Osteocyte (in vitro differentiated cells): ENCODE data around the gene IGSF9. TPM values are rescaled to one million over a fixed set of nuclear protein-coding genes. Genes with fewer than 3 reads are reported as not detected.

ENCODE experiments used
- DNase-seq: peaks from one replicate; pipeline ENCODE4 v3.0.0; 2021; ENCODE audit warnings: mixed read lengths; ENCODE audit not compliant: unreplicated experiment; ENCODE audit errors: extremely low spot score
- H3K27ac Mint-ChIP-seq: one replicate; pipeline ENCODE4 v1.8.0; 2021; ENCODE audit warnings: mild to moderate bottlenecking, mixed read lengths; ENCODE audit not compliant: unreplicated experiment
- H3K27me3 Mint-ChIP-seq: one replicate; pipeline ENCODE4 v1.8.0; 2021; ENCODE audit warnings: mixed read lengths; ENCODE audit not compliant: unreplicated experiment
- H3K36me3 Mint-ChIP-seq: one replicate; pipeline ENCODE4 v1.8.0; 2021; ENCODE audit warnings: mixed read lengths; ENCODE audit not compliant: unreplicated experiment
- H3K4me1 Mint-ChIP-seq: one replicate; pipeline ENCODE4 v1.8.0; 2021; ENCODE audit warnings: mixed read lengths; ENCODE audit not compliant: unreplicated experiment
- H3K4me3 Mint-ChIP-seq: one replicate; pipeline ENCODE4 v1.8.0; 2021; ENCODE audit warnings: mild to moderate bottlenecking, moderate library complexity, mixed read lengths; ENCODE audit not compliant: unreplicated experiment
- H3K9me3 Mint-ChIP-seq: one replicate; pipeline ENCODE4 v1.8.0; 2021; ENCODE audit warnings: mixed read lengths; ENCODE audit not compliant: unreplicated experiment
- total RNA-seq: library from RNA; stranded (reverse); gene quantifications from 2 replicates; pipeline ENCODE4 v1.2.1, GENCODE V29; 2021
- TF ChIP-seq, protein P1 (sequence below): fragments of 200-600 bp; sonication (generic); IDR thresholded peaks from 2 replicates; pipeline ENCODE4 v1.5.0; 2021; ENCODE audit warnings: antibody characterized with exemption, mild to moderate bottlenecking, moderate library complexity

IGSF9 gene
- total RNA-seq, 1 donor from 2014 or later, result not detected

DNA sequence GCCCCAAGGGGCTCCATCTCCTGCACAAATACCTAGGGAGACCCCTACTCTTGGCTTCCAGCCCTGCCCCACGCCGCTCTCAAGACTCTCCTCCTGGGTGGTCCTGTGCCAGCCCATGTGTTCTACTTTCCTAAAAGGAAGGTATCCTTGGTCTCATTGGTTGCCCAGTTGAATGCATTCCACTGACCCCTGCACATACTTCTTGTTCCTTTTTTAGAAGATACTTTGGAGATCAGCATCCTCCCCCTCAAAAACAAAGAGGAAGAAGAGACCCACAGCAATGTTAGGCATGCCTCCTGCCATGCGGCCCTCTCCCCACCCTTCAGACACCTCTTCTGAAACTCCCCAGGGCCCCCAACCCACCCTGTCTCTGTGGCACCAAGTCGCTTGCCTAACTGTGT, 4.6 kb upstream of the IGSF9 start:
- H3K27me3 Mint-ChIP-seq, result peaks cover 47% of the 10 kb centered on the region
- peaks cover 10% of the 10 kb centered on the region for H3K4me1 Mint-ChIP-seq
- H3K9me3 Mint-ChIP-seq, result no peaks in the 10 kb centered on the region
- no peak for DNase-seq
- H3K36me3 Mint-ChIP-seq, result no peaks in the 10 kb centered on the region
- TF ChIP-seq, protein P1, sequence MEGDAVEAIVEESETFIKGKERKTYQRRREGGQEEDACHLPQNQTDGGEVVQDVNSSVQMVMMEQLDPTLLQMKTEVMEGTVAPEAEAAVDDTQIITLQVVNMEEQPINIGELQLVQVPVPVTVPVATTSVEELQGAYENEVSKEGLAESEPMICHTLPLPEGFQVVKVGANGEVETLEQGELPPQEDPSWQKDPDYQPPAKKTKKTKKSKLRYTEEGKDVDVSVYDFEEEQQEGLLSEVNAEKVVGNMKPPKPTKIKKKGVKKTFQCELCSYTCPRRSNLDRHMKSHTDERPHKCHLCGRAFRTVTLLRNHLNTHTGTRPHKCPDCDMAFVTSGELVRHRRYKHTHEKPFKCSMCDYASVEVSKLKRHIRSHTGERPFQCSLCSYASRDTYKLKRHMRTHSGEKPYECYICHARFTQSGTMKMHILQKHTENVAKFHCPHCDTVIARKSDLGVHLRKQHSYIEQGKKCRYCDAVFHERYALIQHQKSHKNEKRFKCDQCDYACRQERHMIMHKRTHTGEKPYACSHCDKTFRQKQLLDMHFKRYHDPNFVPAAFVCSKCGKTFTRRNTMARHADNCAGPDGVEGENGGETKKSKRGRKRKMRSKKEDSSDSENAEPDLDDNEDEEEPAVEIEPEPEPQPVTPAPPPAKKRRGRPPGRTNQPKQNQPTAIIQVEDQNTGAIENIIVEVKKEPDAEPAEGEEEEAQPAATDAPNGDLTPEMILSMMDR, result no peak
- H3K27ac Mint-ChIP-seq, result no peak overlapping the region
- H3K4me3 Mint-ChIP-seq, result no peak overlapping the region

DNA sequence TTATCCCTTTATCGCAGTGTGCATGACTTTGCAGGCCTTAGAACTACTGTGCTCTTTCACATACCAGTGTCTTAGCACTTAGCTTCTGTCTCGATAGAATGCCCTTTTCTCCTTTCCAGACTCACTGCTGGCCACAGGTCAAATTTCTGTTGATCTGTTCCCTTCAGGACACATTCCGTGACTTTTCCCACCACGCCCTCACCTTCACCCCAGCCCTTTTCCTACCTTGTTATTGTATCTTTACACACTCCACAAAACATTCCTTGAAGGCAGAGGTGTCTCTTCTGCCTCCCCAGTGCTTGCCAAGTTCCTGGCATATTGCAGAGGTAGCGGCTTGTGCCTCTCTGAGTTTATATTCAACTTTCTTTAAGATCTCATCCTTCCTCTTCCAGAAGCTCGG, 3.7 kb upstream of the IGSF9 start:
- Mint-ChIP-seq H3K9me3 (no peaks in the 10 kb centered on the region), H3K4me1 (peaks cover 12% of the 10 kb centered on the region), H3K27ac (no peak overlapping the region), H3K4me3 (no peak overlapping the region), H3K27me3 (peaks cover 51% of the 10 kb centered on the region), H3K36me3 (no peaks in the 10 kb centered on the region)
- TF ChIP-seq, protein P1, result no peak
- no peak for DNase-seq

- Mint-ChIP-seq H3K9me3 (no peaks in the 10 kb centered on the region), H3K27ac (no peak overlapping the region), H3K36me3 (no peaks in the 10 kb centered on the region), H3K4me1 (peaks cover 12% of the 10 kb centered on the region), H3K4me3 (no peak overlapping the region), H3K27me3 (peaks cover 54% of the 10 kb centered on the region)
- TF ChIP-seq, protein P1, result no peak
- DNase-seq, result no peak
These were observed 2.5 kb upstream of the IGSF9 start for GRCh38 chr1:159947942-159948341.

DNA sequence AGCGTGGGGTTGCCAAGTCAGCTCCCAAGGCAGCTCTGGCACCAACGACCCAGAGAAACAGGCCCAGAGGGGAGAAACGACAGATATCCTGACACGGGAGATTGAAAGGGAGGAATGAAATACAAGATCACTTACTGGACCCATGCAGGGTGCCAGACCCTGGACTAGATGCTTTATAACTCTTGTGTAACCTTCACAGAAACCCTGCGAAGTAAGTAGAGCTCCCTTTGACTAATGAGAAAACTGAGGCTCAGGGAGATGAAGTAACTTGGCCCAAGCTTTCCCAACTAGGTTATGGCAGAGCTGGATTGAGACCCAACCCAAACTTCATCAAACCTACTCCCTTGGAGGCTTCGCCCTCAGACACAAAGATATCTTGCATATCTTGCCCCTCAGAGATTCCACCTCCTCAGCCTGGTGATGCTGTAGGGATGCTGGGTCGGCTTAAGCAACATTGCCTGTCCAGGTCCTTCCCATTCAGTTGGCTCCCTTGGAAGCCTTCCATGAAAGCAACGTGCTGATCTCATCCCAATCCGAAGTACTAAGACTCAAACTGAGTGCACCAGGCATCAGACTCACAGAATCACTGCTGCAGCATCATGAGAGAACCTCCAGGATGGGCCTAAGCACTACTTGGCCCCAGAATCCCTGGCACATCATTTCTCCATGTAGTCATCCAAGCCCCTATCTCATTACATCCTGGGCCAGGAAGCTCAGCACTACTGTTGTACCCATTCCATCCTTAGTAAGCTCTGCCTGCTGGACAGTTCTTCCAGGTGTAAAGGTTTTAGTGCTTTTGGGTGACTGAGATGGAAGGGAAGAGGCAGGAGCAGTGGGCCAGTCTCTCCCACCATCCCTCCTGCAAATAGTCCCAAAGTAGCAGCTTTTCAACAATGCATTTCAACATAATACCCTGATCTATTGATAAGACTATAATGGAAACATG, 1.1 kb upstream of the IGSF9 start:
- H3K27ac Mint-ChIP-seq, result no peak overlapping the region
- DNase-seq, result no peak

More for the DNA sequence above, 1.1 kb upstream of the IGSF9 start:
- Mint-ChIP-seq H3K4me1 (peaks cover 12% of the 10 kb centered on the region), H3K36me3 (no peaks in the 10 kb centered on the region), H3K27me3 (peaks cover 51% of the 10 kb centered on the region), H3K9me3 (no peaks in the 10 kb centered on the region), H3K4me3 (peak overlapping the region; percentile 59)
- TF ChIP-seq, protein P1, result no peak
